ENCODE data around the gene HAND2.

DNA sequence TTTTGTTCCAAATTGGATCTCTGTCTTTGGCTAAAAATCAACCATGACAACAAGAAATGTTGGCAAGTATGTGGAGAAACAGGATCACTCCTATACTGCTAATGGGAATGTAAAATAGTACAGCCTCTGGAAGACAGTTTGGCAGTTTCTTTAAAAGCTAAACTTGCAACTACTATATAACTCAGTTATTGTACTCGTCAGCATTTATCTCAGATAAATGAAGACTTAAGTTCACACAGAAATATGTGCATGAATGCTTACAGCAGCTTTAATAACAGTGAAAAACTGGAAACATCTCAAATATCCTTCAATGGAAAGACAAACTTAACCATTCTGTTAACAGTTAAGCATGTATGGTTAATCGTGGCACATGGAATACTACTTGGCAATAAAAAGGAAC is 15.4 kb upstream of the HAND2 start:
- TF ChIP-seq, protein P1, sequence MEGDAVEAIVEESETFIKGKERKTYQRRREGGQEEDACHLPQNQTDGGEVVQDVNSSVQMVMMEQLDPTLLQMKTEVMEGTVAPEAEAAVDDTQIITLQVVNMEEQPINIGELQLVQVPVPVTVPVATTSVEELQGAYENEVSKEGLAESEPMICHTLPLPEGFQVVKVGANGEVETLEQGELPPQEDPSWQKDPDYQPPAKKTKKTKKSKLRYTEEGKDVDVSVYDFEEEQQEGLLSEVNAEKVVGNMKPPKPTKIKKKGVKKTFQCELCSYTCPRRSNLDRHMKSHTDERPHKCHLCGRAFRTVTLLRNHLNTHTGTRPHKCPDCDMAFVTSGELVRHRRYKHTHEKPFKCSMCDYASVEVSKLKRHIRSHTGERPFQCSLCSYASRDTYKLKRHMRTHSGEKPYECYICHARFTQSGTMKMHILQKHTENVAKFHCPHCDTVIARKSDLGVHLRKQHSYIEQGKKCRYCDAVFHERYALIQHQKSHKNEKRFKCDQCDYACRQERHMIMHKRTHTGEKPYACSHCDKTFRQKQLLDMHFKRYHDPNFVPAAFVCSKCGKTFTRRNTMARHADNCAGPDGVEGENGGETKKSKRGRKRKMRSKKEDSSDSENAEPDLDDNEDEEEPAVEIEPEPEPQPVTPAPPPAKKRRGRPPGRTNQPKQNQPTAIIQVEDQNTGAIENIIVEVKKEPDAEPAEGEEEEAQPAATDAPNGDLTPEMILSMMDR (IDR thresholded peaks at IDR 0.05) = no peak
- no peak for TF ChIP-seq POLR2AphosphoS5 (IDR thresholded peaks at IDR 0.05; ENCODE audit: low read depth, low read length)
